SK-N-SH treated with all-trans-retinoic acid at 6 μM for 48 hours (cell line): ENCODE measurements around the gene SPAG5.

Experiments
- ATAC-seq: fragments of 200-7000 bp; cut with Tn5 transposase; 3 replicates; pipeline ENCODE4 v1.9.1; 2020; ENCODE audit warnings: mild to moderate bottlenecking, moderate library complexity
- ARNTL ChIP-seq: fragments of 450-650 bp; formaldehyde crosslinking; IDR thresholded peaks from 2 replicates; pipeline ENCODE4 v1.5.0; 2020; ENCODE audit warnings: low read depth, mild to moderate bottlenecking, moderate library complexity, borderline replicate concordance
- CREB5 ChIP-seq: fragments of 250-450 bp; sonication (Bioruptor Pico); IDR thresholded peaks from 2 replicates; pipeline ENCODE4 v1.5.1; 2020; ENCODE audit warnings: low read depth, mild to moderate bottlenecking, moderate library complexity
- CSDC2 ChIP-seq: fragments of 250-450 bp; sonication (Bioruptor Pico); IDR thresholded peaks from 2 replicates; pipeline ENCODE4 v1.5.0; 2020; ENCODE audit warnings: mild to moderate bottlenecking, moderate library complexity
- CSRNP3 ChIP-seq: fragments of 250-450 bp; sonication (Bioruptor Pico); IDR thresholded peaks from 2 replicates; pipeline ENCODE4 v1.5.1; 2021; ENCODE audit warnings: mild to moderate bottlenecking, moderate library complexity
- ESRRG ChIP-seq: fragments of 250-450 bp; sonication (Bioruptor Pico); IDR thresholded peaks from 2 replicates; pipeline ENCODE4 v1.6.1; 2021; ENCODE audit warnings: mild to moderate bottlenecking
- GLIS3 ChIP-seq: fragments of 250-450 bp; sonication (Bioruptor Pico); IDR thresholded peaks from 2 replicates; pipeline ENCODE4 v1.5.0; 2020; ENCODE audit warnings: mild to moderate bottlenecking, moderate library complexity
- PATZ1 ChIP-seq: fragments of 250-450 bp; sonication (Bioruptor Pico); IDR thresholded peaks from 2 replicates; pipeline ENCODE4 v1.8.0; 2020; ENCODE audit warnings: mild to moderate bottlenecking, moderate library complexity, borderline replicate concordance
- POU6F1 ChIP-seq: fragments of 250-450 bp; sonication (Bioruptor Pico); IDR thresholded peaks from 2 replicates; pipeline ENCODE4 v1.8.0; 2021; ENCODE audit warnings: low read depth, mild to moderate bottlenecking, moderate library complexity, borderline replicate concordance
- PPARA ChIP-seq: fragments of 250-450 bp; sonication (Bioruptor Pico); IDR thresholded peaks from 2 replicates; pipeline ENCODE4 v1.5.0; 2020; ENCODE audit warnings: mild to moderate bottlenecking, borderline replicate concordance
- RARB ChIP-seq: fragments of 250-450 bp; sonication (Bioruptor Pico); IDR thresholded peaks from 2 replicates; pipeline ENCODE4 v1.8.0; 2021; ENCODE audit warnings: mild to moderate bottlenecking, moderate library complexity
- SNAI2 ChIP-seq: fragments of 250-450 bp; sonication (Bioruptor Pico); IDR thresholded peaks from 2 replicates; pipeline ENCODE4 v1.5.0; 2020; ENCODE audit warnings: mild to moderate bottlenecking, moderate library complexity
- TCF4 ChIP-seq: fragments of 250-450 bp; sonication (Bioruptor Pico); IDR thresholded peaks from 2 replicates; pipeline ENCODE4 v1.8.0; 2021; ENCODE audit warnings: mild to moderate bottlenecking, moderate library complexity, borderline replicate concordance
- TOX ChIP-seq: fragments of 250-450 bp; sonication (Bioruptor Pico); IDR thresholded peaks from 2 replicates; pipeline ENCODE4 v1.8.0; 2021; ENCODE audit warnings: mild to moderate bottlenecking, moderate library complexity, borderline replicate concordance
- TSHZ2 ChIP-seq: fragments of 250-450 bp; sonication (Bioruptor Pico); IDR thresholded peaks from 2 replicates; pipeline ENCODE4 v1.5.0; 2020; ENCODE audit warnings: mild to moderate bottlenecking, moderate library complexity
- ZC3H10 ChIP-seq: fragments of 250-450 bp; sonication (Bioruptor Pico); IDR thresholded peaks from 2 replicates; pipeline ENCODE4 v1.5.1; 2021; ENCODE audit warnings: mild to moderate bottlenecking, moderate library complexity
- ZFP3 ChIP-seq: fragments of 250-450 bp; sonication (Bioruptor Pico); IDR thresholded peaks from 2 replicates; pipeline ENCODE4 v1.5.0; 2020; ENCODE audit warnings: mild to moderate bottlenecking, moderate library complexity
- ZFP30 ChIP-seq: fragments of 450-650 bp; formaldehyde crosslinking; IDR thresholded peaks from 2 replicates; pipeline ENCODE4 v1.5.0; 2022; ENCODE audit warnings: mild to moderate bottlenecking, moderate library complexity
- ZNF565 ChIP-seq: fragments of 450-650 bp; formaldehyde crosslinking; conservative IDR thresholded peaks from 2 replicates; pipeline ENCODE4 v1.5.0; 2020; ENCODE audit warnings: low read depth, mild to moderate bottlenecking, moderate library complexity
- ZNF70 ChIP-seq: fragments of 450-650 bp; formaldehyde crosslinking; IDR thresholded peaks from 2 replicates; pipeline ENCODE4 v1.5.0; 2020; ENCODE audit warnings: mild to moderate bottlenecking, moderate library complexity
- ZNF8 ChIP-seq: fragments of 450-650 bp; formaldehyde crosslinking; IDR thresholded peaks from 2 replicates; pipeline ENCODE4 v1.5.0; 2020; ENCODE audit warnings: mild to moderate bottlenecking, moderate library complexity

Gene SPAG5

GRCh38 chr17:28582513-28582912 lies 16.3 kb downstream of the SPAG5 start:
- TF ChIP-seq POU6F1: no peak
- TF ChIP-seq CSDC2 (CRISPR knock-in tag): no peak
- TF ChIP-seq CREB5: no peak
- no peak for TF ChIP-seq PATZ1 (CRISPR knock-in tag)
- no peak for TF ChIP-seq ZNF8 (CRISPR knock-in tag)
- no peak for TF ChIP-seq TOX (CRISPR knock-in tag)
- TF ChIP-seq TSHZ2: no peak
- ATAC-seq: no peak

- no peak for TF ChIP-seq PPARA (CRISPR knock-in tag)
- TF ChIP-seq TOX (CRISPR knock-in tag): no peak
- TF ChIP-seq TCF4 (CRISPR knock-in tag): no peak
- no peak for TF ChIP-seq ZNF8 (CRISPR knock-in tag)
- TF ChIP-seq SNAI2 (CRISPR knock-in tag): no peak
- TF ChIP-seq ZFP30 (CRISPR knock-in tag): no peak
- no peak for TF ChIP-seq ESRRG
- TF ChIP-seq POU6F1: no peak
- no peak for TF ChIP-seq RARB (CRISPR knock-in tag)
- TF ChIP-seq ZC3H10 (CRISPR knock-in tag): no peak
- no peak for TF ChIP-seq CSRNP3 (CRISPR knock-in tag)
- no peak for TF ChIP-seq ARNTL (CRISPR knock-in tag)
- no peak for TF ChIP-seq CSDC2 (CRISPR knock-in tag)
- TF ChIP-seq ZFP3 (CRISPR knock-in tag): no peak
- TF ChIP-seq GLIS3: no peak
- TF ChIP-seq ZNF565: no peak
- TF ChIP-seq TSHZ2: no peak
- no peak for TF ChIP-seq ZNF70
- no peak for TF ChIP-seq PATZ1 (CRISPR knock-in tag)
- no peak for TF ChIP-seq CREB5
- TF ChIP-seq, all 23 proteins: peak for 0
- ATAC-seq: no peak
Observed at GRCh38 chr17:28580959-28581358, 17.9 kb downstream of the SPAG5 start.
